Astrocyte of the cerebellum (primary cell): ENCODE data around the gene EML1.

Experiments
- DNase-seq: peaks from one replicate; pipeline ENCODE4 v3.0.0-alpha.2; 2011; ENCODE audit warnings: low read depth
- H3K4me3 ChIP-seq: 2 replicates; pipeline ENCODE4 v1.5.1; 2011; ENCODE audit warnings: mild to moderate bottlenecking, low read depth, low read length, moderate library complexity
- in situ Hi-C: cut with HindIII; loops from 2 replicates; pipeline ENCODE4 v1.10.0; 2017; ENCODE audit warnings: low sequenced_read_pairs
- TF ChIP-seq, protein P1 (sequence below): IDR thresholded peaks from 2 replicates; pipeline ENCODE4 v1.5.1; 2012; ENCODE audit warnings: low read length, low read depth, moderate library complexity, mild to moderate bottlenecking; ENCODE audit errors: missing control alignments

Gene EML1

DNA sequence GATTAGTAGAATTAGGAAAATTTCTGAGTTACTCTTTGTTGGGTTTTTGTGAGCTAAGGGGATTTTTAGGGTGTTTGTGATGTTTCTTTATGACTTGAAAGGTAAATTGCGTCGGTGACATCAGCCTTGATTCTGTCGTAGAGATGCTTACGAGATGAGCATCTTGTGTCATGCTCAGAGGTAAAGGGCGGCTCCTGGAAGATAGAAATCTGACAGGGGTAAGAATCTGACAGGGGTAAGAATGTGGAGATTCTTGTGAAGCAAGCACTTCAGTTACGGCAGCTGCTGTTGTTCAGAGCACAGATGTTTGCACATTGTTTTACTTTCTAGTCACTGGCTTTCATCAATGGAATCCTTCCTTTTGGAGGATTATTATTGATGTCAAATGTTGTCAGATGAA, 22.5 kb downstream of the EML1 start:
- DNase-seq, result no peak
- H3K4me3 ChIP-seq, result no peak overlapping the region
- in situ Hi-C loops, result no loop called here
- TF ChIP-seq, protein P1, sequence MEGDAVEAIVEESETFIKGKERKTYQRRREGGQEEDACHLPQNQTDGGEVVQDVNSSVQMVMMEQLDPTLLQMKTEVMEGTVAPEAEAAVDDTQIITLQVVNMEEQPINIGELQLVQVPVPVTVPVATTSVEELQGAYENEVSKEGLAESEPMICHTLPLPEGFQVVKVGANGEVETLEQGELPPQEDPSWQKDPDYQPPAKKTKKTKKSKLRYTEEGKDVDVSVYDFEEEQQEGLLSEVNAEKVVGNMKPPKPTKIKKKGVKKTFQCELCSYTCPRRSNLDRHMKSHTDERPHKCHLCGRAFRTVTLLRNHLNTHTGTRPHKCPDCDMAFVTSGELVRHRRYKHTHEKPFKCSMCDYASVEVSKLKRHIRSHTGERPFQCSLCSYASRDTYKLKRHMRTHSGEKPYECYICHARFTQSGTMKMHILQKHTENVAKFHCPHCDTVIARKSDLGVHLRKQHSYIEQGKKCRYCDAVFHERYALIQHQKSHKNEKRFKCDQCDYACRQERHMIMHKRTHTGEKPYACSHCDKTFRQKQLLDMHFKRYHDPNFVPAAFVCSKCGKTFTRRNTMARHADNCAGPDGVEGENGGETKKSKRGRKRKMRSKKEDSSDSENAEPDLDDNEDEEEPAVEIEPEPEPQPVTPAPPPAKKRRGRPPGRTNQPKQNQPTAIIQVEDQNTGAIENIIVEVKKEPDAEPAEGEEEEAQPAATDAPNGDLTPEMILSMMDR, result no peak

DNA sequence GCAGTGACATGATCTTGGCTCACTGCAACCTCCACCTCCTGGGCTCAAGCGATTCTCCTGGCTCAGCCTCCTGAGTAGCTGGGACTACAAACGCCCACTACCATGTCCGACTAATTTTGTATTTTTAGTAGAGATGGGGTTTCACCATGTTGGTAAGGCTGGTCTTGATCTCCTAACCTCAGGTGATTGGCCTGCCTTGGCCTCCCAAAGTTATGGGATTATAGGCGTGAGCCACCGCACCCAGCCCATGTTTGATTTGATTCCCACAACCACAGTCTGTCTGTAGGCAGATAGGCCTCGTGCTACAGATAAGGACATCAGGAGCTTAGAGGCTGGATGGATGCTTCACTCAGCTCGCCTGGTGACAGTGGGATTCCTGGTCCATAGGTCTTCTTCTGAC, 23.0 kb downstream of the EML1 start:
- no peak for DNase-seq
- H3K4me3 ChIP-seq, result no peak overlapping the region
- TF ChIP-seq, protein P1, result no peak
- in situ Hi-C loops, result no loop called here

DNA sequence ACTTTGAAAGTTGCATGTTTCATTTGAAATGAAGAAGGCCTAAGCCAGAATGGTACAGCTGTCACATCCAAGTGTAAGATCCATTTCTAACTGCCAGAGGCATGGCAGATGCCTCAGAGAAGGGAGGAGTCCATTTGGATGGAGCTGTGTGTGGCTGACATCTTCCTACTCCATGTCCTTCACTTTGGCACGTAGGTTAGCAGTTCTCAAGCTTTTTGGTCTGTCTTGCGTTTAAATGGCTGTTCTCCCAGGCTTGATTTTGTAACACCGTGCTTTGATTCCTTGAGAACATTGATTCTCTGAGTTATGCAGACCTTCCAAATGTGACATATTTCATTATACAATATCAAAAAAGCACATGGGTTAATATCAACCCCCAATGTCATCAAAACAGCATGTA, 23.4 kb downstream of the EML1 start:
- in situ Hi-C loops, result no loop called here
- TF ChIP-seq, protein P1, result no peak
- no peak for DNase-seq
- H3K4me3 ChIP-seq, result no peak overlapping the region

DNA sequence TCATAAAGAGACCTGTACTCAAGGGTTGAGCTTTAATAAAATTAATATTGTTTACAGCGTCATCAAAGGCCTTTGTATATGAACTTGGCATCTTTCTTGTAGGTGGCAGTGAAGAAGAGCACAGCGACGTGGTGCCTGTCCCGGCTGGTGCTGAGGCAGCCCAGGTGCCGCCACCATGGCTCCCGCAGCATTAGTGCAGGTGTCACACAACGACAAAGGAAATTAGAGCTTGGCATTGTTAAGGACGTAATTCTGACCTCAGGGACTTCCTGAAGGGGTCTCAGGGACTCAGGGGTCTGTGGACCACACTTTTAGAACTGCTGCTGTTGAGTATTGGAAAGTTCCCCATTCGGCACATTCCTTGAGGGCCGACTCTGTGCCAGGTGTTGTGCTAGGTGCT, 24.1 kb downstream of the EML1 start:
- DNase-seq, result no peak
- no peak overlapping the region for H3K4me3 ChIP-seq
- in situ Hi-C loops, result no loop called here
- TF ChIP-seq, protein P1, result no peak

DNA sequence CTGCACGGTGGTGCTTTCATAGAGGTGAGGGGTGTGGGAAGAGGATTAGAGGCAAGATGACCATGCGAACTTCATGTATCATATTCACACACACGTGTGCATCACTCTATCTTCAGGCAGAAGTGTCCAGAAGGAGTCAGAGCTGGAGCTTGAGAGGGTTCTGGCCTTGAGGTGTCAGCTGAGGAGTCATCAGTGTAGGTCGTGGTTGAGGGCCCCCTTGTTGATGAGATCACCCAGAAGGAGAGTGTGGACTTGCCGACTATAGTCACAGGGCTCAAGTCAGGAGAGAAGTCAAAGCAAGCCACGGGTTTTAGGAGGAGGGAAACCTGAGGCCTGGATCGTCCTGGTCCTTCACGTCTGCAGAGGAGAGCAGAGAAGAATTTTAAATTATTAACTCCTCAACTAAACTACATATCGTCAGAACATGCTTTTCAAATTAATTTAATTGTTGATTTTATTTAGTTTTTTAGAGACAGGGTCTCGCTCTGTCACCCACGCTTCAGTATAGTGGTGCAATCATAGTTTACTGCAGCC, 25.4 kb downstream of the EML1 start:
- no peak overlapping the region for H3K4me3 ChIP-seq
- TF ChIP-seq, protein P1, result no peak
- in situ Hi-C loops, result no loop called here
- DNase-seq, result no peak

DNA sequence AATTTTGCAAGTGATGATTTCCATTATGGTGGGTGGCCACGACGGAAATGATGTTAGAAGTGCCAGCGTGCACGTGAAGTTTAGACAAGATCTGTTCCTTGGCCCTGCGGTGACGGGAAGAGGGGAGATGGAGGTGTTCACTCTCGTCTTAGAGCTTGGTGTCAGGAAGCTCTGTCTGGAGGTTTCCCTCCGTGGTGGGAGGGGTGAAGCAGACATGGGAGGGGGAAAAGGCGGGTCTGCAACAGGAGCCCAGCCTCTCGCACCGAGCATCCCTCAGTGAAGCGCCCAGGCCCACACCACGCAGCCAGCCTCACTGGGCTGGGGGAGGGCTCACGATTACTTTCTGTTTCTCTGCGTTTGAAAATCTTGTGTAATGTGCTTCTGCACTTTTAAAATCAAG, 26.3 kb downstream of the EML1 start:
- no peak for DNase-seq
- in situ Hi-C loops, result no loop called here
- TF ChIP-seq, protein P1, result no peak
- no peak overlapping the region for H3K4me3 ChIP-seq
